WERI-Rb-1 (cell line): Measurements from ENCODE around the gene CD8B2.
"Not testable (repeated sequence)": the region's sequence is repeated elsewhere in the genome, so short reads cannot be mapped to it uniquely, and the experiment has no call there.

Experiments
- DNase-seq: peaks from one replicate; pipeline ENCODE4 v3.0.0-alpha.2; 2020
- H3K27ac ChIP-seq: fragments of 250-450 bp; sonication (Bioruptor Pico); 2 replicates; pipeline ENCODE4 v1.5.1; 2020; ENCODE audit warnings: mild to moderate bottlenecking, moderate library complexity
- H3K27me3 ChIP-seq: fragments of 250-450 bp; sonication (Bioruptor Pico); 2 replicates; pipeline ENCODE4 v1.5.1; 2021; ENCODE audit warnings: mild to moderate bottlenecking, low read depth, moderate library complexity; ENCODE audit not compliant: insufficient read depth, severe bottlenecking
- H3K36me3 ChIP-seq: fragments of 250-450 bp; sonication (Bioruptor Pico); 2 replicates; pipeline ENCODE4 v1.5.1; 2020; ENCODE audit warnings: mild to moderate bottlenecking, moderate library complexity
- H3K4me3 ChIP-seq: 2 replicates; pipeline ENCODE4 v1.5.1; 2011; ENCODE audit warnings: low read depth, mild to moderate bottlenecking, control low read depth, low read length
- H3K9me3 ChIP-seq: fragments of 250-450 bp; sonication (Bioruptor Pico); 2 replicates; pipeline ENCODE4 v1.5.1; 2021; ENCODE audit warnings: mild to moderate bottlenecking, moderate library complexity; ENCODE audit not compliant: severe bottlenecking

The CD8B2 gene

DNA sequence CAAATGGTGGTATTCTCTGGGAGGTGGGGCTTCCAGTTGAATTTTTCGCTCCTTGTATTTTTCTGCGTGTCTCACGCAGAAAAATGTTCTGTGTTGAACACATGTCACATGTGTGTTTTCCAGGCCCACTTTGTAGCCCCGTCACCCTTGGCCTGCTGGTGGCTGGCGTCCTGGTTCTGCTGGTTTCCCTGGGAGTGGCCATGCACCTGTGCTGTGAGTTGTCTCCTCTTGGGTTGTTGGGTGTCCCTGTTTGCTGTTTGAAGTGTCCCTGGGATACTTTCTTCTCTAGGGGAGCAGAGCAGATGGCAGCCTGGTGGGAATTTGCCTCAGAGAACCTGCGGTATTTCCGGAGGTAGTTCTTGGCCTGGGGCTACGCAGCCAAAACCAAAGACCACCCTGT is 15.2 kb downstream of the CD8B2 start:
- not testable (repeated sequence) for DNase-seq, H3K36me3 ChIP-seq

GRCh38 chr2:106504192-106504591 is 17.0 kb downstream of the CD8B2 start:
- H3K27me3 ChIP-seq, H3K27ac ChIP-seq, H3K9me3 ChIP-seq, DNase-seq, H3K36me3 ChIP-seq, H3K4me3 ChIP-seq: not testable (repeated sequence)

More for the DNA sequence above, 15.2 kb downstream of the CD8B2 start:
- not testable (repeated sequence) for H3K27me3 ChIP-seq, H3K9me3 ChIP-seq, H3K4me3 ChIP-seq, H3K27ac ChIP-seq

- not testable (repeated sequence) for H3K4me3 ChIP-seq, H3K27me3 ChIP-seq, H3K36me3 ChIP-seq, H3K9me3 ChIP-seq, H3K27ac ChIP-seq, DNase-seq
Measured at GRCh38 chr2:106504787-106505186, 17.6 kb downstream of the CD8B2 start.

GRCh38 chr2:106506002-106506687 is 19.0 kb downstream of the CD8B2 start:
- not testable (repeated sequence) for H3K36me3 ChIP-seq, H3K27me3 ChIP-seq, H3K4me3 ChIP-seq, H3K9me3 ChIP-seq, DNase-seq, H3K27ac ChIP-seq

- not testable (repeated sequence) for DNase-seq, H3K36me3 ChIP-seq, H3K4me3 ChIP-seq, H3K27ac ChIP-seq, H3K9me3 ChIP-seq, H3K27me3 ChIP-seq
Measured at GRCh38 chr2:106508660-106509373, 21.7 kb downstream of the CD8B2 start.

- H3K9me3 ChIP-seq, H3K27ac ChIP-seq, H3K4me3 ChIP-seq, H3K36me3 ChIP-seq, H3K27me3 ChIP-seq, DNase-seq: not testable (repeated sequence)
Measured at GRCh38 chr2:106509374-106509770, 22.2 kb downstream of the CD8B2 start.

GRCh38 chr2:106510791-106511190 is 23.6 kb downstream of the CD8B2 start:
- not testable (repeated sequence) for H3K36me3 ChIP-seq, DNase-seq, H3K27ac ChIP-seq, H3K9me3 ChIP-seq, H3K27me3 ChIP-seq, H3K4me3 ChIP-seq

DNA sequence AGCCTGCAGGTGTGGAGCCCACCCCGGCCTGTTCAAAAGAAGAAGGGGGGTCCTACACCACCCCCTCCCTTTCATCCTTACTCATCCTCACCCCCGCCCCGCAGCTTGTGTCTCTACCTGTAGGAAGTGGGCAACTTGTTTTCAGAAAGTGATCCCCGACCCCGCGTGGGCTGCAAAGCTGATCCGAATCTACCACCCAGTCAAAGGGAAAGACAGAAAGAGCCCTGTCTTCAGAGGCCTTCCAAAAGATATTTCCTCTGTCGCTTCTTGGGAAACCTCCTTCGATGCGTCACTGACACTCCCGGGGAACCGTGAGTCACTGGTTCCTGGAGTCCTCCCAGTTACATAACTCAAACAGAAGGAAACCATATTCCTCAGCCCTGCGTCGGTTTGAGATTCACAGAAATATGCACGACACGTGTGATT is 24.3 kb downstream of the CD8B2 start:
- not testable (repeated sequence) for H3K27ac ChIP-seq, H3K9me3 ChIP-seq, DNase-seq, H3K4me3 ChIP-seq, H3K27me3 ChIP-seq, H3K36me3 ChIP-seq

DNA sequence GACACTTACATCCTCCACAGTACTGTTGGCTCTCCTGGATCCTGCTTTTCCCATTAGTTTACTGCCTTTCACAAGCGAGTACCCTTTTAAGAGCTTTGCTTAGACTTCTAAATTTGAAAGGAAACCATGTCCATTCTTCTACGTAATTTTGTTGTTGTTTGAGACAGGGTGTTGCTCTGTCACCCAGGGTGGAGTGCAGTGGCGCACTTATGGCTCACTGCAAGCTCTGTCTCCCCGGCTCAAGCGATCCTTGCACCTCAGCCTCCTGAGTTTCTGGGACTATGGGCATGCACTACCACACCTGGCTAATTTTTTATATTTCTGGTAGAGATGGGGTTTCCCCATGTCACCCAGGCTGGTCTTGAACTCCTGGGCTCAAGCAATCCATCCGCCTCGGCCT is 24.8 kb downstream of the CD8B2 start:
- H3K36me3 ChIP-seq, DNase-seq, H3K27ac ChIP-seq, H3K4me3 ChIP-seq, H3K27me3 ChIP-seq, H3K9me3 ChIP-seq: not testable (repeated sequence)

DNA sequence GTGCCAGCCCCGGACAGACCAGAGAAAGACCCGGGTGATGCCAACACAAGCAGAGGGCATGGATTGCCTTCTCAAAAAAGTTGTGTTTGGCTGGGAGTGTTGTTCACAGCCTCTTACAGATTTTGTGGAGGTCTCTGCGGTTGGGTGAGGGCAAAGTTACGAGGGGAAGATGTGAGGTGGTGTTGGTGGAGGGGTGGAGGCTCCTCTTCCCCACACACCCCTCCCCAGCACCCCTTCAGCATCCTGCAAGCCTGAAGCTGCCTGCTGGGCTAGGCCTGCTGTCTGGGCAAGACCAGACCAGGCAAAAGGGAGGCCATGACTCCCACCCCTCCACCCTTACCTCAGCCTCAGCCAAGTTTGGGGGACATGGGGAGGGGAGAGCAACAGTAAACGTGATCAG is 26.2 kb downstream of the CD8B2 start:
- H3K36me3 ChIP-seq, DNase-seq, H3K27me3 ChIP-seq, H3K9me3 ChIP-seq, H3K27ac ChIP-seq, H3K4me3 ChIP-seq: not testable (repeated sequence)

DNA sequence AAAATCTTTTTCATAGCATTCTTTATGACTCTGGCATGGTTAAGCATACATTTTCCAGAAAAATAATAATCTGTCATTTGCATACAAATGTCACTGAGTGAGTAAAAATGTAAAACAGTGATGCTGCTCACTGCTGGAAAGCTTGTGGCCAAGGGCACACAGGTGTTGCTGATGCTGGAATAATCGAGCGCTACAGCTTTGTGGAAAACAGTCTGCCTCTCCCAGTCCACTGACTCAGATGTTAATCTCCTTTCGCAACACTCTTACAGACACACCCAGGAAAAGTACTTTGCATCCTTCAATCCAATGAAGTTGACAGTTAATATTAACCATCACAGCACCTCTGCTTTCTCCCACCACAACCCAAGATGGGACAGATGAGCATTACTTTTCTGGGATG is 27.7 kb downstream of the CD8B2 start:
- not testable (repeated sequence) for H3K4me3 ChIP-seq, H3K36me3 ChIP-seq, H3K9me3 ChIP-seq, H3K27ac ChIP-seq, DNase-seq, H3K27me3 ChIP-seq
